ENCODE measurements around the gene LGI4. TPM values are rescaled to one million over a fixed set of nuclear protein-coding genes. Genes with fewer than 3 reads are reported as not detected.

LGI4 gene
- total RNA-seq, 1 donor from 2014 or later, result 0.10 TPM

DNA sequence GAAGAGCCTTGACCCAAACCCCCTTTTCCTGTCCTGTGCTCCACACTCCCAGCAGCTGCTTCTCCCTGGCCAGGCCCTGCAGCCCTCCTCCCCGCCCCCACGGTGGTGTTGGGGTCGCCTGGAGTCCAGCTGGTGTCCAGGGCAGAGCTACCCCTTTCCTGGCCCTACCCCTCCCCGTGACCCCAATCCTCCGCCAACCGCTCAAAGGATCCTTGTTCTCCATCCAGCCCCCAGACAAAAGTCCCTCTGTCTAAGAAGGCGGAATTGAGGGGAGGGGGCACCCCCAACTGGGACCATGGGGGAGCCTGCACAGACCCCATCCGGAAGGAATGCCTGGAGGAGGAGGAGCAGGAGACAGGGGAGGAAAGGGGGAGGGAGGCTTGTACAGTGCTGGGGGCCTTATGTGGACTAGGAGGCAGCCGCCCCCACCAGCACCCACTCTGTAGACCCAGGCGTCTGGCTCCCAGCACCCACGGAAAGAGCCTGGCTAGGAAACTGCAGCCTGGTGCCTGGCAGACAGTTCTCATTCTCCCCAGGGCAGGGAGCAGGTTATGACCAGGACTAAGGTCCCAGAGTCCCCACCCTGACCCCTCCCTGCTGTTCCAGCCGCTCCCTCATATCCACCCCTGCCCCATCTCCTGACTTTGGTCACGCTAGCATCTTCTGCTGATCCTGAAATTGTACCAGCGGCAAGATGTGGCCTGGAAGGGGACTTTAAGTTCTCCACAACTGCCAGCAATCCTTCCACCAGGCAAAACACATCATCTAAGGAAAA, 19.5 kb downstream of the LGI4 start, which contains the start of gene FXYD3:
FXYD3 (plus strand) TSS at position 647 of the 775 bp plus-strand sequence. CDS start 3,554 bp downstream, outside the sequence.
- H3K27ac Mint-ChIP-seq (ENCODE audit: unreplicated experiment), result no peak within 1 kb of the TSS
- peaks cover 7% of the 10 kb centered on the region for H3K27me3 Mint-ChIP-seq (ENCODE audit: unreplicated experiment)
- peak within 1 kb of the TSS; percentile 56 for H3K4me3 Mint-ChIP-seq (ENCODE audit: unreplicated experiment)
- no peak for TF ChIP-seq CTCF (IDR thresholded peaks at IDR 0.05; ENCODE audit: unreplicated experiment)
- peaks cover 10% of the 10 kb centered on the region for H3K4me1 Mint-ChIP-seq (ENCODE audit: unreplicated experiment)
- DNase-seq (ENCODE audit: low spot score), result no peak
- no peaks in the 10 kb centered on the region for H3K36me3 Mint-ChIP-seq (ENCODE audit: low read depth, unreplicated experiment)
- no peaks in the 10 kb centered on the region for H3K9me3 Mint-ChIP-seq (ENCODE audit: unreplicated experiment)

DNA sequence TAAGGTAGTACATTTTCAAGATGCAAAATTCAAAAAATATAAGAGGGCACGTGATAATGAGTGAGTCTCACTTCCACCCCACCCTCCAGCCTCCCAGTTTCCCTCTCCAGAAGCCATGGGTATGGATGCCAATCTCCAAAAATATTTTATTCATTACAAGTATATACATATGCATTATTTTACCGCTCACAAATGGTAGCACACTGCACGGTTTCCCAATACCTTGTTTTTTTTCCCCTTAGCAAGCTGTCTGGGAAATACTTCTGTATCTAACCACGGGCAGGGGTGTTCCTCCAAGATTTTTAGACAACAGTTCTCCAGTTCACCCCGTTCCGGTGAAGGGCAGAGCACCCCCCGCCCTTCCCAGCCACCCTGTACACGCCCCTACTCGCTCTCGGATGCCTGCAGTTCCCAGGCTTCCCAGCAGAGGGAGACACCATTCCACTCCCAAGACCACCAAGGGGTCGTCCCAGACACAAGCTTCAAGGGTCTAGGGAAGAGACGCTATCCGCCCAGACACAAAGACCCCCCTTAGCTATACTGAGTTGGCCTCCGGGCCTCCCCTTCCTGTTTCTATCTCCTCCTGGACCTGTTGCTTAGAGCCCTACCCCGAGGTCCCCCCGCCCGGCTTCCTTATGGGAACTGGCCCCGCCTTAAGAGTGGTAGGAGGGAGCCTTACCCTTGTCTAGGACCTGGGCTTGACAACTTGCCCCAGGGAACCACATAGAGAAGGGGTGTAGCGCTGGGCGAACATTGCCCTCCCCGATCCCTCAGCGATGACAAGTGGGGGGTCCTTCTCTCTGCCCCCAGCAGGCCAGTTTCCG, 20.3 kb downstream of the LGI4 start:
- H3K9me3 Mint-ChIP-seq (ENCODE audit: unreplicated experiment), result no peaks in the 10 kb centered on the region
- H3K27ac Mint-ChIP-seq (ENCODE audit: unreplicated experiment), result no peak overlapping the region

DNA sequence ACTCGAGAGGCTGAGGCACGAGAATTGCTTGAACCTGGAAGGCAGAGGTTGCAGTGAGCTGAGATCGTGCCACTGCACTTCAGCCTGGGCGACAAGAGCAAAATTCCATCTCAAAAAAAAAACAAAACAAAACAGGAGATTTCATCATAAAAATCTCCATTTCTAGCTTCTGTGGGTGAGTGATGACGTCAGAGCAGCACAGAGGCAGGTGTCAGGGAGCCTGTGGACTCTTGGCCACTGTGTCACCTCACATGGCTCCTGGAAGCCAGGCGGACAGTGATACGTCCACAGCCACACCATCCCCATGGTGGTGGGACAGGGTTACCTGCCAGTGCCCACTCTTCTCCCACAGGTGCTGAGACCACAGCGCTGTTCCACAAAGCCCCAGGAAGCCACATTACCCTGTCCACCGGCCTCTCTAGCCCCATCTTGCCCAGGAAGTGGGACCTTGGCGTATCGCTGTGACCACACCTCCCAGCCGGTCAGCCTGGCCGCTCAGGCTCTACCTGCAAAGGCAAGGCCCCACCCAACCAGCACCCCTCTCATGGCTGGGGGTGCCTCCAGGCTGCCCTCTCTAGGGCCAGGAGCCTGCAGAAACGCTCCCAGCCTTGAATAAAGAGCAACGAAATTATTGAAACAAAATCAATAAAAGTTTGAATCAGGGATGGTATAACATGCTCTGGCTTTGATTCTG, 21.7 kb downstream of the LGI4 start:
- Mint-ChIP-seq H3K9me3 (ENCODE audit: unreplicated experiment) (no peaks in the 10 kb centered on the region), H3K36me3 (ENCODE audit: low read depth, unreplicated experiment) (no peaks in the 10 kb centered on the region), H3K4me1 (ENCODE audit: unreplicated experiment) (peaks cover 10% of the 10 kb centered on the region), H3K27ac (ENCODE audit: unreplicated experiment) (no peak overlapping the region), H3K4me3 (ENCODE audit: unreplicated experiment) (no peak overlapping the region), H3K27me3 (ENCODE audit: unreplicated experiment) (peaks cover 8% of the 10 kb centered on the region)
- no peak for TF ChIP-seq CTCF (IDR thresholded peaks at IDR 0.05; ENCODE audit: unreplicated experiment)
- DNase-seq (ENCODE audit: low spot score), result no peak

More for the DNA sequence above, 20.3 kb downstream of the LGI4 start:
- H3K36me3 Mint-ChIP-seq (ENCODE audit: low read depth, unreplicated experiment), result no peaks in the 10 kb centered on the region
- peak; percentile 80 for DNase-seq (ENCODE audit: low spot score)
- peaks cover 10% of the 10 kb centered on the region for H3K4me1 Mint-ChIP-seq (ENCODE audit: unreplicated experiment)
- H3K4me3 Mint-ChIP-seq (ENCODE audit: unreplicated experiment), result peak overlapping the region; percentile 51
- TF ChIP-seq CTCF (IDR thresholded peaks at IDR 0.05; ENCODE audit: unreplicated experiment), result peak; percentile 94
- peaks cover 7% of the 10 kb centered on the region for H3K27me3 Mint-ChIP-seq (ENCODE audit: unreplicated experiment)

DNA sequence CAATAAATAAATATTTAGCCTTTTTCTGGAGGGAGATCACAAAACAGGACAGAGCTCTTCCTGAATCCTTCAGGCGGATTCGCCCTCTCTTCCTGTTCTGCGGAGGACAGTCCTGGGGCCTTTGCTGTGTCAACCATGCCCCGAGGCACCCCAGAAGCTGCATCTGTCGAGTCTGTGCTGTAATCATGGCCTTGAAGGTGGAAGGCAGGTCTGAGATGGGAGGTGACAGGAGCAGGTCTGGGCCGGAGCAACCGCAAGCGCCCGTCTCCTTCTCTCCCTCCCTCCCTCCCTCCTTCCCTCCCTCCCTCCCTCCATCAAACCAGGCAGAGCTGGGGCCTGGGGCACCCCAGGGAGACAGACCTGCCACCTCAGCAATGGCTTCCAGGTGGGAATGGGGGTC, 23.9 kb downstream of the LGI4 start:
- DNase-seq (ENCODE audit: low spot score), result no peak
- Mint-ChIP-seq H3K27ac (ENCODE audit: unreplicated experiment) (peak overlapping the region; percentile 81), H3K36me3 (ENCODE audit: low read depth, unreplicated experiment) (peaks cover 5% of the 10 kb centered on the region), H3K4me3 (ENCODE audit: unreplicated experiment) (peak overlapping the region; percentile 31), H3K9me3 (ENCODE audit: unreplicated experiment) (no peaks in the 10 kb centered on the region), H3K4me1 (ENCODE audit: unreplicated experiment) (peaks cover 10% of the 10 kb centered on the region), H3K27me3 (ENCODE audit: unreplicated experiment) (peaks cover 7% of the 10 kb centered on the region)
- no peak for TF ChIP-seq CTCF (IDR thresholded peaks at IDR 0.05; ENCODE audit: unreplicated experiment)
